HCT116 (cell line): Measurements from ENCODE around the gene OBSCN. TPM values are rescaled to one million over a fixed set of nuclear protein-coding genes. Genes with fewer than 3 reads are reported as not detected.

Experiments used
- ATAC-seq: fragments of 200-7000 bp; cut with Tn5 transposase; 2 replicates; pipeline ENCODE4 v1.9.1; 2020; ENCODE audit warnings: mild to moderate bottlenecking, moderate library complexity
- BruUV-seq: library from RNA; stranded (reverse); fragments of 400-500 nt; replicated peaks from 2 replicates; lab custom pipeline; 2021; lab: Mats Ljungman, UMichigan
- CTCF ChIA-PET: fragments of 300-600 bp; sonication (Branson Sonifier 250); formaldehyde crosslinking; loops from one replicate; lab custom pipeline; 2021; ENCODE audit warnings: antibody characterized with exemption; lab: Charles Lee
- POLR2A ChIA-PET: fragments of 300-600, 350-600 bp; sonication (Branson Sonifier 250); formaldehyde crosslinking; loops from one replicate; lab custom pipeline; 2021; ENCODE audit warnings: antibody characterized with exemption; lab: Charles Lee
- RAD21 ChIA-PET, 2 experiments: fragments of 300-600 bp; sonication (Branson Sonifier 250); formaldehyde crosslinking; loops; one replicate each; lab custom pipeline; 2023; ENCODE audit warnings: low total read pairs in 2 of 2; ENCODE audit not compliant: uncharacterized antibody in 2 of 2, unreplicated experiment in 2 of 2, low non-redundant PET in 1 of 2; lab: Charles Lee
- DNase-seq: peaks from one replicate; pipeline ENCODE4 v3.0.0-alpha.2; 2010; ENCODE audit warnings: low read depth, low spot score
- H2AFZ ChIP-seq: fragments of 200-600 bp; shearing (Covaris generic), sonication (generic); 2 replicates; pipeline ENCODE4 v1.6.1; 2017; ENCODE audit warnings: low read depth, mixed run types, mixed read lengths, antibody characterized with exemption, low read length; ENCODE audit not compliant: poor library complexity, severe bottlenecking
- H3K27ac ChIP-seq: 2 replicates; pipeline ENCODE4 v1.5.1; 2012; ENCODE audit warnings: low read depth, low read length
- H3K27me3 ChIP-seq: fragments of 200-600 bp; sonication (generic); 2 replicates; pipeline ENCODE4 v1.6.1; 2016; ENCODE audit warnings: mixed run types, low read length, mixed read lengths; ENCODE audit not compliant: insufficient read depth
- H3K36me3 ChIP-seq, 2 experiments: fragments of 200-500 bp in 1 of 2; fragments of 200-600 bp in 1 of 2; sonication (Bioruptor generic) in 1 of 2; sonication (generic) in 1 of 2; 2 replicates each; pipeline versions ENCODE4 v1.5.1 to v1.6.1; 2014 to 2016; ENCODE audit warnings: low read length in 2 of 2, inconsistent platforms in 1 of 2, mixed read lengths in 1 of 2, mixed run types in 1 of 2; ENCODE audit not compliant: insufficient read depth in 2 of 2, control insufficient read depth in 1 of 2
- H3K4me1 ChIP-seq, 2 experiments: fragments of 200-600 bp in 1 of 2; sonication (generic) in 1 of 2; 2 replicates each; pipeline versions ENCODE4 v1.5.1 to v1.6.1; 2012 to 2017; ENCODE audit warnings: low read length in 2 of 2, inconsistent platforms in 1 of 2, mild to moderate bottlenecking in 1 of 2, mixed read lengths in 1 of 2, mixed run types in 1 of 2, moderate library complexity in 1 of 2; ENCODE audit not compliant: insufficient read depth in 2 of 2, control insufficient read depth in 1 of 2
- H3K4me2 ChIP-seq: fragments of 200-600 bp; sonication (generic); 2 replicates; pipeline ENCODE4 v1.6.1; 2017; ENCODE audit warnings: mixed run types, low read length, mixed read lengths
- H3K4me3 ChIP-seq, 2 experiments: fragments of 200-600 bp in 1 of 2; sonication (generic) in 1 of 2; replicated peaks in 1 of 2; 2 replicates each; pipeline ENCODE4 v1.5.1; 2011 to 2016; ENCODE audit warnings: low read length in 2 of 2, control low read depth in 1 of 2, low read depth in 1 of 2, mild to moderate bottlenecking in 1 of 2, mixed read lengths in 1 of 2, mixed run types in 1 of 2
- H3K79me2 ChIP-seq: fragments of 200-600 bp; sonication (generic); 2 replicates; pipeline ENCODE4 v1.6.1; 2017; ENCODE audit warnings: mild to moderate bottlenecking, mixed run types, low read length, moderate library complexity, mixed read lengths; ENCODE audit not compliant: insufficient read depth
- H3K9ac ChIP-seq: fragments of 200-600 bp; sonication (generic); 2 replicates; pipeline ENCODE4 v1.6.1; 2016; ENCODE audit warnings: low read length, mixed read lengths
- H3K9me2 ChIP-seq: fragments of 200-600 bp; sonication (generic), shearing (Covaris generic); 2 replicates; pipeline ENCODE4 v1.6.1; 2017; ENCODE audit warnings: mixed run types, mild to moderate bottlenecking, moderate library complexity; ENCODE audit not compliant: insufficient read depth
- H3K9me3 ChIP-seq, 2 experiments: fragments of 200-500 bp in 1 of 2; fragments of 200-600 bp in 1 of 2; sonication (Bioruptor generic) in 1 of 2; sonication (generic) in 1 of 2; 2 replicates each; pipeline ENCODE4 v1.6.1; 2014 to 2017; ENCODE audit warnings: low read length in 2 of 2, mixed read lengths in 2 of 2, inconsistent platforms in 1 of 2, low read depth in 1 of 2, mild to moderate bottlenecking in 1 of 2, mixed run types in 1 of 2, moderate library complexity in 1 of 2; ENCODE audit not compliant: control insufficient read depth in 1 of 2, insufficient read depth in 1 of 2
- H4K20me1 ChIP-seq: fragments of 200-600 bp; sonication (generic), shearing (Covaris generic); 2 replicates; pipeline ENCODE4 v1.6.1; 2017; ENCODE audit warnings: mixed run types, mild to moderate bottlenecking, moderate library complexity; ENCODE audit not compliant: insufficient read depth
- CEBPB ChIP-seq: IDR thresholded peaks from 2 replicates; pipeline ENCODE4 v1.6.1; 2012; ENCODE audit warnings: low read depth
- EGR1 ChIP-seq: IDR thresholded peaks from 2 replicates; pipeline ENCODE4 v1.6.1; 2012; ENCODE audit warnings: low read depth
- ELF1 ChIP-seq: IDR thresholded peaks from 2 replicates; pipeline ENCODE4 v1.6.1; 2012; ENCODE audit warnings: low read depth, borderline replicate concordance
- EZH2 ChIP-seq: fragments of 200-600 bp; sonication (generic); IDR thresholded peaks from 2 replicates; pipeline ENCODE4 v1.6.1; 2017; ENCODE audit warnings: antibody characterized with exemption, mixed run types
- JUND ChIP-seq: IDR thresholded peaks from 2 replicates; pipeline ENCODE4 v1.6.1; 2012
- POLR2A ChIP-seq: IDR thresholded peaks from 2 replicates; pipeline ENCODE4 v1.7.0; 2011; ENCODE audit warnings: borderline replicate concordance; ENCODE audit not compliant: insufficient read depth, insufficient read length; ENCODE audit errors: extremely low read depth
- POLR2AphosphoS5 ChIP-seq: IDR thresholded peaks from 2 replicates; pipeline ENCODE4 v1.6.1; 2011; ENCODE audit warnings: mild to moderate bottlenecking, low read depth, low read length, moderate library complexity
- RAD21 ChIP-seq: IDR thresholded peaks from 2 replicates; pipeline ENCODE4 v1.6.1; 2012; ENCODE audit warnings: low read depth, mild to moderate bottlenecking
- SIN3A ChIP-seq: IDR thresholded peaks from 2 replicates; pipeline ENCODE4 v1.6.1; 2012; ENCODE audit warnings: low read depth
- SP1 ChIP-seq: IDR thresholded peaks from 2 replicates; pipeline ENCODE4 v1.6.1; 2012; ENCODE audit warnings: low read depth
- SRF ChIP-seq: IDR thresholded peaks from 2 replicates; pipeline ENCODE4 v1.6.1; 2012; ENCODE audit warnings: low read depth
- TCF7L2 ChIP-seq: IDR thresholded peaks from 2 replicates; pipeline ENCODE4 v1.7.0; 2011; ENCODE audit warnings: borderline replicate concordance, inconsistent platforms; ENCODE audit not compliant: insufficient read depth, insufficient read length; ENCODE audit errors: extremely low read depth
- YY1 ChIP-seq: IDR thresholded peaks from 2 replicates; pipeline ENCODE4 v1.6.1; 2011; ENCODE audit warnings: low read length, low read depth, moderate library complexity, mild to moderate bottlenecking; ENCODE audit not compliant: insufficient replicate concordance; ENCODE audit errors: extremely low read depth
- ZBTB33 ChIP-seq: IDR thresholded peaks from 2 replicates; pipeline ENCODE4 v1.6.1; 2011; ENCODE audit warnings: mild to moderate bottlenecking, low read length, moderate library complexity; ENCODE audit not compliant: insufficient replicate concordance; ENCODE audit errors: extremely low read depth
- ZFX ChIP-seq: fragments of 450-650 bp; IDR thresholded peaks from 2 replicates; pipeline ENCODE4 v1.6.1; 2017
- ZNF274 ChIP-seq: fragments of 200-500 bp; sonication (Bioruptor generic); IDR thresholded peaks from 2 replicates; pipeline ENCODE4 v1.6.1; 2014; ENCODE audit warnings: mild to moderate bottlenecking, low read depth, low read length, inconsistent platforms
- intact Hi-C: fragments of 100-400 bp; cut with micrococcal nuclease; formaldehyde crosslinking; loops from 2 replicates; pipeline ENCODE4 v1.10.0; 2022
- total RNA-seq: library from RNA; stranded (reverse); gene quantifications from one replicate; pipeline ENCODE4 v1.2.1, GENCODE V29; 2021; ENCODE audit not compliant: unreplicated experiment
- TF ChIP-seq, protein P1 (sequence below), 3 experiments: fragments of 200-600 bp in 1 of 3; sonication (generic) in 1 of 3; IDR thresholded peaks in 2 of 3; conservative IDR thresholded peaks in 1 of 3; 2 replicates each; pipeline ENCODE4 v1.5.1; 2012 to 2017; ENCODE audit warnings: low read depth in 2 of 3, low read length in 2 of 3, antibody characterized with exemption in 1 of 3, borderline replicate concordance in 1 of 3, control low read depth in 1 of 3, mild to moderate bottlenecking in 1 of 3, mixed read lengths in 1 of 3, mixed run types in 1 of 3, moderate library complexity in 1 of 3; ENCODE audit not compliant: insufficient read depth in 1 of 3
- TF ChIP-seq, protein P2 (sequence below): IDR thresholded peaks from 2 replicates; pipeline ENCODE4 v1.6.1; 2012
- TF ChIP-seq, protein P3 (sequence below): IDR thresholded peaks from 2 replicates; pipeline ENCODE4 v1.6.1; 2012

The OBSCN gene
- total RNA-seq, 1 experiment from 2014 or later, result 16.6 TPM

DNA sequence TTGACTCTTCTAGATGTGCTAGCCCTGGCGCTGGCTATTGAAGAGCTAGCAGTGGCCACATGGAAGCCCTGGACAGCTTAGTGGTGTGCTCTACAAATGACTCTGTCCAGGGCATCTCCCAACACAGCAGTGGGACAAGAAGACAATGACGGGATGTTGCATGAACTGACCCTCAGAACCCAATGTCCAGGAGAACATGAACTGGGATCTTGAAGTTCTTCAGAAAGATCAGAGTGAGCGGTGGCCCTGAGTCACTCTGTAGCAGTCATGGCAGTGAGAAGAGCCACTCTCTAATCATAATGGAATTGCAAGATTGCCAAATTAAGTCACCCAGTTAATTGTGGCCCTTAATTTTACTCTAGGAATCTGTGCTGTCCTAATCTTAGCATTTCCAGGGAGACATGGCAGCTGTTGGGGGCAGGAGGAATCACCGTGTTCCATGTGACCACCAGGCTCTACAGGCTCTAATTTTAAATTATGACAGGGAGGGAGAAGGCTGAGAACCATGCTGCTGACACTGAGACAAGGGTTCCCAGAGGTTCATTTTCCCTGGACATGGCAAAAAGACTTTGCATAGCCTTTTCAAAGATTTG is 10.2 kb upstream of the OBSCN start:
- H3K27me3 ChIP-seq, result no peaks in the 10 kb centered on the region
- TF ChIP-seq RAD21, result no peak
- no peak for TF ChIP-seq SRF
- TF ChIP-seq POLR2AphosphoS5, result no peak
- no peak for TF ChIP-seq TCF7L2
- no peak for TF ChIP-seq SIN3A
- TF ChIP-seq YY1, result no peak
- TF ChIP-seq, protein P1, sequence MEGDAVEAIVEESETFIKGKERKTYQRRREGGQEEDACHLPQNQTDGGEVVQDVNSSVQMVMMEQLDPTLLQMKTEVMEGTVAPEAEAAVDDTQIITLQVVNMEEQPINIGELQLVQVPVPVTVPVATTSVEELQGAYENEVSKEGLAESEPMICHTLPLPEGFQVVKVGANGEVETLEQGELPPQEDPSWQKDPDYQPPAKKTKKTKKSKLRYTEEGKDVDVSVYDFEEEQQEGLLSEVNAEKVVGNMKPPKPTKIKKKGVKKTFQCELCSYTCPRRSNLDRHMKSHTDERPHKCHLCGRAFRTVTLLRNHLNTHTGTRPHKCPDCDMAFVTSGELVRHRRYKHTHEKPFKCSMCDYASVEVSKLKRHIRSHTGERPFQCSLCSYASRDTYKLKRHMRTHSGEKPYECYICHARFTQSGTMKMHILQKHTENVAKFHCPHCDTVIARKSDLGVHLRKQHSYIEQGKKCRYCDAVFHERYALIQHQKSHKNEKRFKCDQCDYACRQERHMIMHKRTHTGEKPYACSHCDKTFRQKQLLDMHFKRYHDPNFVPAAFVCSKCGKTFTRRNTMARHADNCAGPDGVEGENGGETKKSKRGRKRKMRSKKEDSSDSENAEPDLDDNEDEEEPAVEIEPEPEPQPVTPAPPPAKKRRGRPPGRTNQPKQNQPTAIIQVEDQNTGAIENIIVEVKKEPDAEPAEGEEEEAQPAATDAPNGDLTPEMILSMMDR (IDR thresholded peaks at IDR 0.05 in 2 of 3, conservative IDR thresholded peaks at IDR 0.05 in 1 of 3; ENCODE audit: borderline replicate concordance in 1 of 3, insufficient read depth in 1 of 3, low read depth in 2 of 3, low read length in 2 of 3), result no peak
- TF ChIP-seq POLR2A, result no peak
- TF ChIP-seq JUND, result no peak
- TF ChIP-seq, protein P2, sequence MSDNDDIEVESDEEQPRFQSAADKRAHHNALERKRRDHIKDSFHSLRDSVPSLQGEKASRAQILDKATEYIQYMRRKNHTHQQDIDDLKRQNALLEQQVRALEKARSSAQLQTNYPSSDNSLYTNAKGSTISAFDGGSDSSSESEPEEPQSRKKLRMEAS, result no peak
- no peak for TF ChIP-seq EGR1
- TF ChIP-seq, protein P3, sequence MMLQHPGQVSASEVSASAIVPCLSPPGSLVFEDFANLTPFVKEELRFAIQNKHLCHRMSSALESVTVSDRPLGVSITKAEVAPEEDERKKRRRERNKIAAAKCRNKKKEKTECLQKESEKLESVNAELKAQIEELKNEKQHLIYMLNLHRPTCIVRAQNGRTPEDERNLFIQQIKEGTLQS, result no peak
- TF ChIP-seq ELF1, result no peak
- TF ChIP-seq ZFX, result no peak
- no peak for TF ChIP-seq ZBTB33
- TF ChIP-seq ZNF274, result no peak
- no peak for TF ChIP-seq SP1
- TF ChIP-seq CEBPB, result no peak
- no peak for TF ChIP-seq EZH2
- ChIA-PET POLR2A (no interaction called here), CTCF (no interaction called here), RAD21 (no interaction called here)
- no peaks in the 10 kb centered on the region for H3K9me2 ChIP-seq
- peaks cover 9 to 24% of the 10 kb centered on the region in 2 experiments; a peak in 3 of 4 replicates for H3K9me3 ChIP-seq
- no peaks in the 10 kb centered on the region for H3K36me3 ChIP-seq
- no peak overlapping the region for H2AFZ ChIP-seq
- no peak overlapping the region for H3K4me3 ChIP-seq
- no peaks in the 10 kb centered on the region for H3K79me2 ChIP-seq
- BruUV-seq, result no TSS peak
- no peaks in the 10 kb centered on the region for H4K20me1 ChIP-seq
- no peaks in the 10 kb centered on the region for H3K4me1 ChIP-seq
- ATAC-seq (no peak), DNase-seq (no peak)
- H3K27ac ChIP-seq, result no peak overlapping the region
- intact Hi-C loops, result no loop called here
- no peak overlapping the region for H3K9ac ChIP-seq
- no peak overlapping the region for H3K4me2 ChIP-seq
